Activated T-helper 9 cell treated with anti-CD3 and anti-CD28 coated beads, Interleukin-2, amount 50 U/mL, for 16 hours (primary cell): ENCODE results near the gene SYTL3.

Source experiments
- DNase-seq: peaks from one replicate; pipeline ENCODE4 v3.0.0-alpha.2; 2020; ENCODE audit warnings: low read depth

Gene SYTL3

GRCh38 chr6:158793432-158793831 lies 143.6 kb downstream of the SYTL3 start:
- no peak for DNase-seq

GRCh38 chr6:158795516-158795915 lies 145.7 kb downstream of the SYTL3 start:
- DNase-seq, result no peak

- no peak for DNase-seq
Measured at GRCh38 chr6:158796353-158796752, 146.5 kb downstream of the SYTL3 start.

- no peak for DNase-seq
Measured at GRCh38 chr6:158797331-158798310, 147.8 kb downstream of the SYTL3 start.

GRCh38 chr6:158798311-158798710 lies 148.5 kb downstream of the SYTL3 start:
- DNase-seq, result no peak

- DNase-seq, result no peak
Measured at GRCh38 chr6:158799051-158799792, 149.4 kb downstream of the SYTL3 start.

GRCh38 chr6:158801655-158802294 lies 151.9 kb downstream of the SYTL3 start:
- no peak for DNase-seq

GRCh38 chr6:158803733-158804143 lies 153.9 kb downstream of the SYTL3 start:
- DNase-seq, result no peak

GRCh38 chr6:158804207-158804606 lies 154.4 kb downstream of the SYTL3 start:
- DNase-seq, result no peak

GRCh38 chr6:158805698-158806377 lies 156.0 kb downstream of the SYTL3 start:
- DNase-seq, result no peak

- no peak for DNase-seq
Measured at GRCh38 chr6:158807515-158808441, 157.9 kb downstream of the SYTL3 start.

GRCh38 chr6:158808442-158808833 lies 158.6 kb downstream of the SYTL3 start:
- no peak for DNase-seq

- no peak for DNase-seq
Measured at GRCh38 chr6:158808941-158809678, 159.3 kb downstream of the SYTL3 start.

- DNase-seq, result no peak
Measured at GRCh38 chr6:158810155-158811095, 160.6 kb downstream of the SYTL3 start.

- no peak for DNase-seq
Measured at GRCh38 chr6:158812611-158813010, 162.8 kb downstream of the SYTL3 start.

GRCh38 chr6:158813032-158813431 lies 163.2 kb downstream of the SYTL3 start:
- no peak for DNase-seq
